OCI-LY1 (cell line): ENCODE measurements around the gene SLC1A2.

ENCODE experiments used
- H2AFZ ChIP-seq: fragments of 200-600 bp; sonication (generic), shearing (Covaris generic); 2 replicates; pipeline ENCODE4 v1.6.0; 2014; ENCODE audit warnings: antibody characterized with exemption, mild to moderate bottlenecking, low read length
- H3F3A ChIP-seq: fragments of 200-600 bp; sonication (generic), shearing (Covaris generic); 2 replicates; pipeline ENCODE4 v1.6.0; 2014; ENCODE audit warnings: mild to moderate bottlenecking, antibody characterized with exemption, low read length, moderate library complexity; ENCODE audit not compliant: insufficient read depth
- H3K27ac ChIP-seq: fragments of 200-600 bp; sonication (generic); 2 replicates; pipeline ENCODE4 v1.5.1; 2014; ENCODE audit warnings: low read length, mixed run types, mild to moderate bottlenecking, low read depth; ENCODE audit not compliant: poor library complexity, severe bottlenecking
- H3K27me3 ChIP-seq: fragments of 200-600 bp; sonication (generic); 2 replicates; pipeline ENCODE4 v1.6.0; 2014; ENCODE audit warnings: antibody characterized with exemption, mild to moderate bottlenecking, low read length, moderate library complexity; ENCODE audit not compliant: insufficient read depth
- H3K36me3 ChIP-seq: fragments of 200-600 bp; sonication (generic); 2 replicates; pipeline ENCODE4 v1.6.1; 2014; ENCODE audit warnings: mild to moderate bottlenecking, antibody characterized with exemption, low read length, moderate library complexity, mixed read lengths; ENCODE audit not compliant: insufficient read depth
- H3K4me1 ChIP-seq: fragments of 200-600 bp; sonication (generic); 2 replicates; pipeline ENCODE4 v1.5.1; 2014; ENCODE audit warnings: mild to moderate bottlenecking, low read length, moderate library complexity; ENCODE audit not compliant: insufficient read depth, severe bottlenecking
- H3K4me2 ChIP-seq: fragments of 200-600 bp; sonication (generic), shearing (Covaris generic); 2 replicates; pipeline ENCODE4 v1.6.1; 2014; ENCODE audit warnings: low read length
- H3K4me3 ChIP-seq: fragments of 200-600 bp; sonication (generic); 2 replicates; pipeline ENCODE4 v1.5.1; 2014; ENCODE audit warnings: low read length, low read depth, mild to moderate bottlenecking, mixed read lengths; ENCODE audit not compliant: poor library complexity, severe bottlenecking
- H3K79me2 ChIP-seq: fragments of 200-600 bp; shearing (Covaris generic); 2 replicates; pipeline ENCODE4 v1.6.1; 2016; ENCODE audit warnings: mixed run types, low read length, mixed read lengths; ENCODE audit not compliant: insufficient read depth
- H3K9ac ChIP-seq: fragments of 200-600 bp; sonication (generic), shearing (Covaris generic); 2 replicates; pipeline ENCODE4 v1.6.1; 2014; ENCODE audit warnings: mild to moderate bottlenecking, low read length, mixed read lengths
- H3K9me2 ChIP-seq: fragments of 200-600 bp; sonication (generic), shearing (Covaris generic); 2 replicates; pipeline ENCODE4 v1.6.1; 2014; ENCODE audit warnings: low read depth, mild to moderate bottlenecking, low read length, mixed read lengths
- H3K9me3 ChIP-seq: fragments of 200-600 bp; shearing (Covaris generic); 2 replicates; pipeline ENCODE4 v1.6.1; 2014; ENCODE audit warnings: low read length, mixed read lengths
- H4K20me1 ChIP-seq: fragments of 200-600 bp; sonication (generic), shearing (Covaris generic); 2 replicates; pipeline ENCODE4 v1.6.0; 2016; ENCODE audit warnings: mild to moderate bottlenecking, low read length; ENCODE audit not compliant: insufficient read depth
- EZH2 ChIP-seq: fragments of 200-600 bp; sonication (generic), shearing (Covaris generic); IDR thresholded peaks from 2 replicates; pipeline ENCODE4 v1.8.0; 2017; ENCODE audit warnings: borderline replicate concordance, mixed run types, mild to moderate bottlenecking, antibody characterized with exemption, low read length, moderate library complexity, mixed read lengths
- TF ChIP-seq, protein P1 (sequence below): fragments of 200-600 bp; sonication (generic), shearing (Covaris generic); IDR thresholded peaks from 2 replicates; pipeline ENCODE4 v1.5.1; 2017; ENCODE audit warnings: mild to moderate bottlenecking, antibody characterized with exemption, low read length, moderate library complexity, mixed read lengths

The SLC1A2 gene

GRCh38 chr11:35322318-35322979 lies 96.9 kb downstream of the SLC1A2 start:
- no peaks in the 10 kb centered on the region for H3K27me3 ChIP-seq
- no peaks in the 10 kb centered on the region for H3K9me2 ChIP-seq
- no peaks in the 10 kb centered on the region for H3K4me1 ChIP-seq
- H3F3A ChIP-seq: no peaks in the 10 kb centered on the region
- TF ChIP-seq, protein P1, sequence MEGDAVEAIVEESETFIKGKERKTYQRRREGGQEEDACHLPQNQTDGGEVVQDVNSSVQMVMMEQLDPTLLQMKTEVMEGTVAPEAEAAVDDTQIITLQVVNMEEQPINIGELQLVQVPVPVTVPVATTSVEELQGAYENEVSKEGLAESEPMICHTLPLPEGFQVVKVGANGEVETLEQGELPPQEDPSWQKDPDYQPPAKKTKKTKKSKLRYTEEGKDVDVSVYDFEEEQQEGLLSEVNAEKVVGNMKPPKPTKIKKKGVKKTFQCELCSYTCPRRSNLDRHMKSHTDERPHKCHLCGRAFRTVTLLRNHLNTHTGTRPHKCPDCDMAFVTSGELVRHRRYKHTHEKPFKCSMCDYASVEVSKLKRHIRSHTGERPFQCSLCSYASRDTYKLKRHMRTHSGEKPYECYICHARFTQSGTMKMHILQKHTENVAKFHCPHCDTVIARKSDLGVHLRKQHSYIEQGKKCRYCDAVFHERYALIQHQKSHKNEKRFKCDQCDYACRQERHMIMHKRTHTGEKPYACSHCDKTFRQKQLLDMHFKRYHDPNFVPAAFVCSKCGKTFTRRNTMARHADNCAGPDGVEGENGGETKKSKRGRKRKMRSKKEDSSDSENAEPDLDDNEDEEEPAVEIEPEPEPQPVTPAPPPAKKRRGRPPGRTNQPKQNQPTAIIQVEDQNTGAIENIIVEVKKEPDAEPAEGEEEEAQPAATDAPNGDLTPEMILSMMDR: no peak
- no peak for TF ChIP-seq EZH2
- H2AFZ ChIP-seq: no peak overlapping the region
- H4K20me1 ChIP-seq: no peaks in the 10 kb centered on the region
- no peaks in the 10 kb centered on the region for H3K36me3 ChIP-seq
- H3K27ac ChIP-seq: no peak overlapping the region
- H3K79me2 ChIP-seq: no peaks in the 10 kb centered on the region
- H3K4me3 ChIP-seq: no peak overlapping the region
- no peak overlapping the region for H3K4me2 ChIP-seq
- no peak overlapping the region for H3K9ac ChIP-seq
- H3K9me3 ChIP-seq: no peaks in the 10 kb centered on the region

GRCh38 chr11:35321532-35322317 lies 97.6 kb downstream of the SLC1A2 start:
- Histone ChIP-seq H4K20me1 (no peaks in the 10 kb centered on the region), H3K27me3 (no peaks in the 10 kb centered on the region), H3K4me1 (no peaks in the 10 kb centered on the region), H2AFZ (no peak overlapping the region), H3K4me3 (no peak overlapping the region), H3K4me2 (no peak overlapping the region), H3K9me2 (no peaks in the 10 kb centered on the region), H3K36me3 (no peaks in the 10 kb centered on the region), H3K27ac (no peak overlapping the region), H3K79me2 (no peaks in the 10 kb centered on the region), H3K9ac (no peak overlapping the region), H3K9me3 (no peaks in the 10 kb centered on the region), H3F3A (no peaks in the 10 kb centered on the region)
- TF ChIP-seq, protein P1: no peak
- no peak for TF ChIP-seq EZH2

- H3K79me2 ChIP-seq: no peaks in the 10 kb centered on the region
- no peak for TF ChIP-seq EZH2
- TF ChIP-seq, protein P1: no peak
- no peak overlapping the region for H3K4me3 ChIP-seq
- no peaks in the 10 kb centered on the region for H3K4me1 ChIP-seq
- H3K4me2 ChIP-seq: no peak overlapping the region
- H2AFZ ChIP-seq: no peak overlapping the region
- no peaks in the 10 kb centered on the region for H3F3A ChIP-seq
- H3K27ac ChIP-seq: no peak overlapping the region
- H3K9me3 ChIP-seq: no peaks in the 10 kb centered on the region
- no peaks in the 10 kb centered on the region for H3K9me2 ChIP-seq
- no peaks in the 10 kb centered on the region for H3K27me3 ChIP-seq
- no peak overlapping the region for H3K9ac ChIP-seq
- H4K20me1 ChIP-seq: no peaks in the 10 kb centered on the region
- H3K36me3 ChIP-seq: no peaks in the 10 kb centered on the region
Observed at GRCh38 chr11:35321111-35321510, 98.2 kb downstream of the SLC1A2 start.
